ENCODE results near the gene SMURF1. TPM values are rescaled to one million over a fixed set of nuclear protein-coding genes. Genes with fewer than 3 reads are reported as not detected.
"Not testable (repeated sequence)": the region's sequence is repeated elsewhere in the genome, so short reads cannot be mapped to it uniquely, and the experiment has no call there.

The SMURF1 gene
- total and polyA plus RNA-seq, 4 donors, result 2.9 to 16.8 (median 5.9) TPM

- TF ChIP-seq, protein P1, sequence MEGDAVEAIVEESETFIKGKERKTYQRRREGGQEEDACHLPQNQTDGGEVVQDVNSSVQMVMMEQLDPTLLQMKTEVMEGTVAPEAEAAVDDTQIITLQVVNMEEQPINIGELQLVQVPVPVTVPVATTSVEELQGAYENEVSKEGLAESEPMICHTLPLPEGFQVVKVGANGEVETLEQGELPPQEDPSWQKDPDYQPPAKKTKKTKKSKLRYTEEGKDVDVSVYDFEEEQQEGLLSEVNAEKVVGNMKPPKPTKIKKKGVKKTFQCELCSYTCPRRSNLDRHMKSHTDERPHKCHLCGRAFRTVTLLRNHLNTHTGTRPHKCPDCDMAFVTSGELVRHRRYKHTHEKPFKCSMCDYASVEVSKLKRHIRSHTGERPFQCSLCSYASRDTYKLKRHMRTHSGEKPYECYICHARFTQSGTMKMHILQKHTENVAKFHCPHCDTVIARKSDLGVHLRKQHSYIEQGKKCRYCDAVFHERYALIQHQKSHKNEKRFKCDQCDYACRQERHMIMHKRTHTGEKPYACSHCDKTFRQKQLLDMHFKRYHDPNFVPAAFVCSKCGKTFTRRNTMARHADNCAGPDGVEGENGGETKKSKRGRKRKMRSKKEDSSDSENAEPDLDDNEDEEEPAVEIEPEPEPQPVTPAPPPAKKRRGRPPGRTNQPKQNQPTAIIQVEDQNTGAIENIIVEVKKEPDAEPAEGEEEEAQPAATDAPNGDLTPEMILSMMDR (IDR thresholded peaks at IDR 0.05; ENCODE audit: low read depth, low read length, missing input control), result no peak
- no peak for TF ChIP-seq ZBTB33 (IDR thresholded peaks at IDR 0.05)
- no peak for TF ChIP-seq NR2F2 (IDR thresholded peaks at IDR 0.05)
- TF ChIP-seq RXRA (IDR thresholded peaks at IDR 0.05), result no peak
- no peak for TF ChIP-seq SP1 (IDR thresholded peaks at IDR 0.05)
- no peak for TF ChIP-seq MAX (IDR thresholded peaks at IDR 0.05)
- no peak for TF ChIP-seq FOXA2 (IDR thresholded peaks at IDR 0.05)
- TF ChIP-seq EGR1 (IDR thresholded peaks at IDR 0.05; ENCODE audit: low read depth in 2 of 2), result no peak
- TF ChIP-seq JUND (IDR thresholded peaks at IDR 0.05), result no peak
Measured at GRCh38 chr7:99102361-99102760, 41.5 kb downstream of the SMURF1 start (continued).

DNA sequence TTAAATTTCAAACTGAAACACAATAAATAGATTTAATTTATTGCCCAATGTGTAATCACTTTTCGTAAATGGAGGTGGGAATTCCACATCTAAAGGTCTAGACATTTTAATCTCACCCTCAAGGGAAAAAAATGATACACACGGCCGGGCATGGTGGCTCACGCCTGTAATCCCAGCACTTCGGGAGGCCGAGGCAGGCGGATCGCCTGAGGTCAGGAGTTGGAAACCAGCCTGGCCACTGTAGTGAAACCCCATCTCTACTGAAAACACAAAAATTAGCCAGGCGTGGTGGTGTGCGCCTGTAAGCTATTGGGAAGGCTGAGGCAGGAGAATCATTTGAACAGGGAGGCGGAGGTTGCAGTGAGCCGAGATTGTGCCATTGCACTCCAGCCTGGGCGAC, 42.4 kb downstream of the SMURF1 start:
- H3K9ac ChIP-seq (ENCODE audit: low read depth in 1 of 2, low read length in 2 of 2); H3K27ac ChIP-seq (ENCODE audit: low read depth in 1 of 2, low read length in 2 of 2); H3K27me3 ChIP-seq (ENCODE audit: control insufficient read depth in 4 of 4, insufficient read depth in 4 of 4, low read length in 3 of 4); H3K9me3 ChIP-seq (ENCODE audit: control insufficient read depth in 4 of 4, low read length in 3 of 4); DNase-seq (ENCODE audit: low spot score); H3K36me3 ChIP-seq (ENCODE audit: control insufficient read depth in 4 of 4, insufficient read depth in 3 of 4, low read depth in 1 of 4, low read length in 3 of 4); H3K4me3 ChIP-seq (ENCODE audit: low read depth in 1 of 3, low read length in 3 of 3): not testable (repeated sequence)
- peaks cover 4 to 36% (median 25%) of the 10 kb centered on the region in 4 donors for H3K4me1 ChIP-seq (ENCODE audit: control insufficient read depth in 4 of 4, insufficient read depth in 4 of 4, low read length in 3 of 4)
- WGBS, result 92% methylated on average over 13 of the region's 13 CpGs

DNA sequence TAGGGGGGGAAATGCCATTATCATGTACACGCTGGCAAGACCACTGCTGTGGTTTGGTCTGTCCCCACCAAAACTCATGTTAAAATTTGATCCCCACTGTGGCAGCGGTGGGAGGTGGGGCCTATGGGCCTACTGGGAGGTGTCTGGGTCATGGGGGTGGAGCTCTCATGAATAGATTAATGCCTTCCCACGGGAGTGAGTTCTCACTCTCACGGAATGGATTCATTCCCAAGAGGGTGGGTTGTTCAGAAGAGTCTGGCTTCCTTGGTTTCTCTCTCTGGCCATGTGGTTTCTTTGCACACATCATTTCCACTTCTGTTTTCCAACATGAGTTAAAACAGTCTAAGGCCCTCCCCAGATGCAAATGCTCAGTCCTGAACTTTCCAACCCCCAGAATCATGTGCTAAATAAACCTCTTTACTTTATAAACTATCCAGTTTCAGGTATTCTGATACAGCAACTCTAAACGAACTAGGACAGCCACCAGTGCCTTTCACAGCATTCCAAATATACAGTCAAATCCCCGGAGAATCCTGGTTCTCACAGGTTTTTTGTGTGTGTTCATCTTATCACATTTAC, 44.3 kb downstream of the SMURF1 start:
- WGBS, result 84% methylated on average over 6 of the region's 6 CpGs

More for the DNA sequence above, 44.3 kb downstream of the SMURF1 start:
- no peak for TF ChIP-seq GABPA (IDR thresholded peaks at IDR 0.05 in 1 of 2, conservative IDR thresholded peaks at IDR 0.05 in 1 of 2)
- TF ChIP-seq HNF4A (conservative IDR thresholded peaks at IDR 0.05), result no peak
- no peak for TF ChIP-seq HNF4G (IDR thresholded peaks at IDR 0.05)
- TF ChIP-seq ZBTB33 (IDR thresholded peaks at IDR 0.05), result no peak
- no peak for TF ChIP-seq REST (IDR thresholded peaks at IDR 0.05)
- TF ChIP-seq EGR1 (IDR thresholded peaks at IDR 0.05; ENCODE audit: low read depth in 2 of 2), result no peak
- TF ChIP-seq MAX (IDR thresholded peaks at IDR 0.05), result no peak
- TF ChIP-seq TAF1 (conservative IDR thresholded peaks at IDR 0.05), result no peak
- TF ChIP-seq SP1 (IDR thresholded peaks at IDR 0.05), result no peak
- TF ChIP-seq FOXA2 (IDR thresholded peaks at IDR 0.05), result no peak
- TF ChIP-seq, protein P2, sequence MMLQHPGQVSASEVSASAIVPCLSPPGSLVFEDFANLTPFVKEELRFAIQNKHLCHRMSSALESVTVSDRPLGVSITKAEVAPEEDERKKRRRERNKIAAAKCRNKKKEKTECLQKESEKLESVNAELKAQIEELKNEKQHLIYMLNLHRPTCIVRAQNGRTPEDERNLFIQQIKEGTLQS (IDR thresholded peaks at IDR 0.05), result no peak
- TF ChIP-seq, protein P1 (IDR thresholded peaks at IDR 0.05; ENCODE audit: low read depth, low read length, missing input control), result no peak
- no peak for TF ChIP-seq FOXA1 (IDR thresholded peaks at IDR 0.05)
- no peak for DNase-seq (ENCODE audit: low spot score)
- Histone ChIP-seq H3K9ac (ENCODE audit: low read depth in 1 of 2, low read length in 2 of 2) (no peak overlapping the region), H3K9me3 (ENCODE audit: control insufficient read depth in 4 of 4, low read length in 3 of 4) (no peaks in the 10 kb centered on the region), H3K4me1 (ENCODE audit: control insufficient read depth in 4 of 4, insufficient read depth in 4 of 4, low read length in 3 of 4) (peaks cover 5 to 46% (median 35%) of the 10 kb centered on the region in 4 donors), H3K36me3 (ENCODE audit: control insufficient read depth in 4 of 4, insufficient read depth in 3 of 4, low read depth in 1 of 4, low read length in 3 of 4) (no peaks in the 10 kb centered on the region), H3K27ac (ENCODE audit: low read depth in 1 of 2, low read length in 2 of 2) (peak overlapping the region; percentile 70 to 78), H3K4me3 (ENCODE audit: low read depth in 1 of 3, low read length in 3 of 3) (no peak overlapping the region), H3K27me3 (ENCODE audit: control insufficient read depth in 4 of 4, insufficient read depth in 4 of 4, low read length in 3 of 4) (no peaks in the 10 kb centered on the region)
